Measurements from ENCODE around the gene POC1A. TPM values are rescaled to one million over a fixed set of nuclear protein-coding genes. Genes with fewer than 3 reads are reported as not detected.

Gene POC1A
- total RNA-seq, 2 experiments from 2014 or later, result 21.2 to 23.5 TPM

- no peak for DNase-seq
- ChIA-PET POLR2A (interaction anchor here (1.0 kb wide), 1 partner anchor 71 kb away, joined by 3 read pairs; no protein-coding TSS in a partner anchor), CTCF (interaction anchor here (1.7 kb wide), 1 partner anchor 127 kb away, joined by 5 read pairs; no protein-coding TSS in a partner anchor)
- intact Hi-C loops (cut with micrococcal nuclease), result no loop called here
- no peaks in the 10 kb centered on the region for H3K27me3 Mint-ChIP-seq
- H3K27ac Mint-ChIP-seq, result no peak overlapping the region
- no peak overlapping the region for H3K4me3 Mint-ChIP-seq
- ATAC-seq, result no peak
- TF ChIP-seq CTCF (IDR thresholded peaks at IDR 0.05), result no peak
- no peaks in the 10 kb centered on the region for H3K9me3 Mint-ChIP-seq
- peaks cover 7% of the 10 kb centered on the region for H3K4me1 Mint-ChIP-seq (ENCODE audit: low read depth)
- peaks cover 2% of the 10 kb centered on the region for H3K36me3 Mint-ChIP-seq (ENCODE audit: low read depth)
These were observed 26.0 kb downstream of the POC1A start for GRCh38 chr3:52128118-52128683.

- peaks cover 7% of the 10 kb centered on the region for H3K4me1 Mint-ChIP-seq (ENCODE audit: low read depth)
- POLR2A ChIA-PET, result no interaction called here
- intact Hi-C loops (cut with micrococcal nuclease), result no loop called here
- CTCF ChIA-PET, result interaction anchor here (1.7 kb wide), 1 partner anchor 125 kb away, joined by 5 read pairs; no protein-coding TSS in a partner anchor
- no peak for DNase-seq
- no peak overlapping the region for H3K27ac Mint-ChIP-seq
- no peaks in the 10 kb centered on the region for H3K27me3 Mint-ChIP-seq
- no peak for TF ChIP-seq CTCF (IDR thresholded peaks at IDR 0.05)
- peaks cover 9% of the 10 kb centered on the region for H3K36me3 Mint-ChIP-seq (ENCODE audit: low read depth)
- no peaks in the 10 kb centered on the region for H3K9me3 Mint-ChIP-seq
- no peak for ATAC-seq
- no peak overlapping the region for H3K4me3 Mint-ChIP-seq
These were observed 27.7 kb downstream of the POC1A start for GRCh38 chr3:52126500-52126899.

- Mint-ChIP-seq H3K4me3 (no peak overlapping the region), H3K36me3 (ENCODE audit: low read depth) (peaks cover 9% of the 10 kb centered on the region), H3K27me3 (no peaks in the 10 kb centered on the region), H3K4me1 (ENCODE audit: low read depth) (peaks cover 6% of the 10 kb centered on the region), H3K27ac (no peak overlapping the region), H3K9me3 (no peaks in the 10 kb centered on the region)
- intact Hi-C loops (cut with micrococcal nuclease), result no loop called here
- no peak for TF ChIP-seq CTCF (IDR thresholded peaks at IDR 0.05)
- CTCF ChIA-PET, result no interaction called here
- POLR2A ChIA-PET, result no interaction called here
- DNase-seq, result no peak
- no peak for ATAC-seq
These were observed 28.2 kb downstream of the POC1A start for GRCh38 chr3:52126036-52126435.

GRCh38 chr3:52124766-52125165 lies 29.5 kb downstream of the POC1A start:
- intact Hi-C loops (cut with micrococcal nuclease), result no loop called here
- Mint-ChIP-seq H3K9me3 (no peaks in the 10 kb centered on the region), H3K27ac (no peak overlapping the region), H3K4me3 (no peak overlapping the region), H3K4me1 (ENCODE audit: low read depth) (peaks cover 6% of the 10 kb centered on the region), H3K27me3 (no peaks in the 10 kb centered on the region), H3K36me3 (ENCODE audit: low read depth) (peaks cover 9% of the 10 kb centered on the region)
- no peak for TF ChIP-seq CTCF (IDR thresholded peaks at IDR 0.05)
- ATAC-seq (no peak), DNase-seq (no peak)
- POLR2A ChIA-PET, result no interaction called here
- CTCF ChIA-PET, result interaction anchor here (0.6 to 3.0 kb wide), 3 partner anchors 11 to 124 kb away, joined by 3 to 12 read pairs (median 3); no protein-coding TSS in a partner anchor

GRCh38 chr3:52124126-52124525 lies 30.1 kb downstream of the POC1A start:
- Mint-ChIP-seq H3K4me3 (no peak overlapping the region), H3K27me3 (no peaks in the 10 kb centered on the region), H3K27ac (no peak overlapping the region), H3K4me1 (ENCODE audit: low read depth) (peaks cover 6% of the 10 kb centered on the region), H3K9me3 (no peaks in the 10 kb centered on the region), H3K36me3 (ENCODE audit: low read depth) (peaks cover 12% of the 10 kb centered on the region)
- no peak for TF ChIP-seq CTCF (IDR thresholded peaks at IDR 0.05)
- ChIA-PET POLR2A (no interaction called here), CTCF (interaction anchor here (0.6 to 8.0 kb wide), 13 partner anchors 11 to 130 kb away, joined by 3 to 92 read pairs (median 8); partner anchors contain the start of gene DUSP7)
- ATAC-seq (no peak), DNase-seq (no peak)
- intact Hi-C loops (cut with micrococcal nuclease), result no loop called here
